ENCODE measurements around the gene BCL2L15.
A peak's percentile ranks its signal among the peaks of the same experiment; 100 is the strongest.
"Not testable (repeated sequence)": the region's sequence is repeated elsewhere in the genome, so short reads cannot be mapped to it uniquely, and the experiment has no call there.

The BCL2L15 gene

GRCh38 chr1:113872219-113872935 is 15.0 kb downstream of the BCL2L15 start:
- no peak for TF ChIP-seq GATA1 (IDR thresholded peaks at IDR 0.05; ENCODE audit: low read depth, low read length)
- no peak for TF ChIP-seq POLR2A (IDR thresholded peaks at IDR 0.05; ENCODE audit: low read length)
- peak in 1 of 2 experiments; percentile 21 for DNase-seq

GRCh38 chr1:113871597-113872113 is 15.7 kb downstream of the BCL2L15 start, which contains the start of gene PTPN22:
Gene PTPN22, minus strand, starts transcription at chr1:113871712.
- no peak for TF ChIP-seq GATA1 (IDR thresholded peaks at IDR 0.05; ENCODE audit: low read depth, low read length)
- peak; percentile 74 for TF ChIP-seq POLR2A (IDR thresholded peaks at IDR 0.05; ENCODE audit: low read length)
- DNase-seq = peak; percentile 20 to 30

- no peak for TF ChIP-seq POLR2A (IDR thresholded peaks at IDR 0.05; ENCODE audit: low read length)
- TF ChIP-seq GATA1 (IDR thresholded peaks at IDR 0.05; ENCODE audit: low read depth, low read length) = no peak
- DNase-seq = no peak
Measured at GRCh38 chr1:113870778-113871177, 16.6 kb downstream of the BCL2L15 start.

- DNase-seq = no peak
- TF ChIP-seq POLR2A (IDR thresholded peaks at IDR 0.05; ENCODE audit: low read length) = no peak
Measured at GRCh38 chr1:113868387-113869083, 18.8 kb downstream of the BCL2L15 start.

GRCh38 chr1:113861641-113862040 is 25.7 kb downstream of the BCL2L15 start:
- no peak for DNase-seq
- TF ChIP-seq POLR2A (IDR thresholded peaks at IDR 0.05; ENCODE audit: low read length) (no peak), GATA1 (IDR thresholded peaks at IDR 0.05; ENCODE audit: low read depth, low read length) (no peak)

- no peak for DNase-seq
Measured at GRCh38 chr1:113860891-113861290, 26.5 kb downstream of the BCL2L15 start.

GRCh38 chr1:113859478-113860175 is 27.8 kb downstream of the BCL2L15 start:
- no peak for TF ChIP-seq POLR2A (IDR thresholded peaks at IDR 0.05; ENCODE audit: low read length)
- no peak for TF ChIP-seq GATA1 (IDR thresholded peaks at IDR 0.05; ENCODE audit: low read depth, low read length)
- peak; percentile 21 to 25 for DNase-seq

More at GRCh38 chr1:113860891-113861290, 26.5 kb downstream of the BCL2L15 start:
- TF ChIP-seq GATA1 (IDR thresholded peaks at IDR 0.05; ENCODE audit: low read depth, low read length) (no peak), POLR2A (IDR thresholded peaks at IDR 0.05; ENCODE audit: low read length) (no peak)

- no peak for DNase-seq
- TF ChIP-seq GATA1 (IDR thresholded peaks at IDR 0.05; ENCODE audit: low read depth, low read length) (no peak), POLR2A (IDR thresholded peaks at IDR 0.05; ENCODE audit: low read length) (no peak)
Measured at GRCh38 chr1:113858982-113859381, 28.4 kb downstream of the BCL2L15 start.

GRCh38 chr1:113858418-113858817 is 29.0 kb downstream of the BCL2L15 start:
- TF ChIP-seq POLR2A (IDR thresholded peaks at IDR 0.05; ENCODE audit: low read length) = no peak
- no peak for TF ChIP-seq GATA1 (IDR thresholded peaks at IDR 0.05; ENCODE audit: low read depth, low read length)
- no peak for DNase-seq

GRCh38 chr1:113857776-113858175 is 29.6 kb downstream of the BCL2L15 start:
- no peak for DNase-seq
- TF ChIP-seq POLR2A (IDR thresholded peaks at IDR 0.05; ENCODE audit: low read length) (no peak), GATA1 (IDR thresholded peaks at IDR 0.05; ENCODE audit: low read depth, low read length) (no peak)

- no peak for DNase-seq
- TF ChIP-seq POLR2A (IDR thresholded peaks at IDR 0.05; ENCODE audit: low read length) = no peak
Measured at GRCh38 chr1:113856401-113856790, 31.0 kb downstream of the BCL2L15 start.

GRCh38 chr1:113855630-113856400 is 31.6 kb downstream of the BCL2L15 start:
- TF ChIP-seq GATA1 (IDR thresholded peaks at IDR 0.05; ENCODE audit: low read depth, low read length) = no peak
- DNase-seq = no peak

- DNase-seq = no peak
- TF ChIP-seq GATA1 (IDR thresholded peaks at IDR 0.05; ENCODE audit: low read depth, low read length) (no peak), POLR2A (IDR thresholded peaks at IDR 0.05; ENCODE audit: low read length) (no peak)
Measured at GRCh38 chr1:113854234-113854633, 33.1 kb downstream of the BCL2L15 start.

- DNase-seq = not testable (repeated sequence)
Measured at GRCh38 chr1:113852694-113853093, 34.7 kb downstream of the BCL2L15 start.
